ENCODE measurements around the gene MSRB1. TPM values are rescaled to one million over a fixed set of nuclear protein-coding genes. Genes with fewer than 3 reads are reported as not detected.

The MSRB1 gene
- total RNA-seq, 1 donor from 2014 or later = 16.6 TPM

GRCh38 chr16:1929578-1930337 lies 13.2 kb downstream of the MSRB1 start:
- intact Hi-C loops (cut with micrococcal nuclease) = loop anchor here (1.0 to 2.0 kb wide), 3 partner anchors 13 to 157 kb away; partner anchors contain the start of genes EME2, MRPS34 and MSRB1

GRCh38 chr16:1929105-1929504 lies 13.9 kb downstream of the MSRB1 start:
- DNase-seq (no peak), ATAC-seq (ENCODE audit: low read depth) (peak; percentile 13)
- Mint-ChIP-seq H3K27ac (no peak overlapping the region), H3K9me3 (no peaks in the 10 kb centered on the region), H3K27me3 (peaks cover 11% of the 10 kb centered on the region), H3K36me3 (ENCODE audit: low read depth) (no peaks in the 10 kb centered on the region), H3K4me1 (peaks cover 2% of the 10 kb centered on the region), H3K4me3 (peak overlapping the region; percentile 78)
- intact Hi-C loops (cut with micrococcal nuclease) = loop anchor here (1.0 to 2.0 kb wide), 3 partner anchors 14 to 156 kb away; partner anchors contain the start of genes EME2, MRPS34 and MSRB1
- TF ChIP-seq CTCF (IDR thresholded peaks at IDR 0.05) = no peak
- CTCF ChIA-PET = no interaction called here
- POLR2A ChIA-PET = interaction anchor here (0.7 to 1.0 kb wide), 4 partner anchors 35 to 937 kb away, joined by 4 to 7 read pairs (median 5); partner anchors contain the start of gene RPS2

More at GRCh38 chr16:1929578-1930337, 13.2 kb downstream of the MSRB1 start:
- TF ChIP-seq CTCF (IDR thresholded peaks at IDR 0.05) = peak; percentile 92
- DNase-seq (peak; percentile 97), ATAC-seq (ENCODE audit: low read depth) (peak; percentile 98)
- Mint-ChIP-seq H3K4me1 (peaks cover 2% of the 10 kb centered on the region), H3K36me3 (ENCODE audit: low read depth) (no peaks in the 10 kb centered on the region), H3K9me3 (no peaks in the 10 kb centered on the region), H3K27me3 (peaks cover 6% of the 10 kb centered on the region), H3K4me3 (peak overlapping the region; percentile 64), H3K27ac (no peak overlapping the region)
- CTCF ChIA-PET = no interaction called here
- POLR2A ChIA-PET = interaction anchor here (0.7 to 1.0 kb wide), 3 partner anchors 35 to 319 kb away, joined by 4 to 7 read pairs (median 5); partner anchors contain the start of gene RPS2

GRCh38 chr16:1926271-1926670 lies 16.7 kb downstream of the MSRB1 start:
- intact Hi-C loops (cut with micrococcal nuclease) = no loop called here
- H3K9me3 Mint-ChIP-seq = no peaks in the 10 kb centered on the region
- H3K36me3 Mint-ChIP-seq (ENCODE audit: low read depth) = no peaks in the 10 kb centered on the region
- ATAC-seq (ENCODE audit: low read depth) (no peak), DNase-seq (no peak)
- H3K27ac Mint-ChIP-seq = no peak overlapping the region
- H3K4me1 Mint-ChIP-seq = peaks cover 2% of the 10 kb centered on the region
- ChIA-PET CTCF (no interaction called here), POLR2A (interaction anchor here (0.7 kb wide), 1 partner anchor 588 kb away, joined by 3 read pairs; no protein-coding TSS in a partner anchor)
- H3K27me3 Mint-ChIP-seq = peaks cover 23% of the 10 kb centered on the region
- no peak overlapping the region for H3K4me3 Mint-ChIP-seq
- TF ChIP-seq CTCF (IDR thresholded peaks at IDR 0.05) = no peak

DNA sequence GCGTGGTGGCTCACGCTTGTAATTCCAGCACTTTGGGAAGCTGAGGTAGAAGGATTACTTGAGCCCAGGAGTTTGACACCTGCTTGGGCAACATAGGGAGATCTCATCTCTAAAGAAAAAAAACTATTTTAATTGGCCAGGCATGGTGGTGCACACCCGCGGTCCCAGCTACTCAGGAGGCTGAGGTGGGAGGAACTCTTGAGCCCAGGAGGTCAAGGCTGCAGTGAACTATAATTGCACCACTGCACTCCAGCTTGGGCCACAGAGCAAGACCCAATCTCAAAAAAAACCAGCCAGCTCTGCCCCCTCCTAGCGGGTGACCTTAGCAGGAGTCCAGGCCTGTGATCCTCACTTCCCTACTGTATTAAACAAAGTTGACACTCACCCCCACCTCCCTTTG lies 18.9 kb downstream of the MSRB1 start:
- ATAC-seq (ENCODE audit: low read depth) = no peak
- Mint-ChIP-seq H3K36me3 (ENCODE audit: low read depth) (no peaks in the 10 kb centered on the region), H3K4me3 (no peak overlapping the region), H3K4me1 (peaks cover 5% of the 10 kb centered on the region), H3K27ac (no peak overlapping the region), H3K9me3 (no peaks in the 10 kb centered on the region), H3K27me3 (peaks cover 35% of the 10 kb centered on the region)
- no peak for DNase-seq
- ChIA-PET POLR2A (interaction anchor here (0.6 kb wide), 1 partner anchor 655 kb away, joined by 5 read pairs; no protein-coding TSS in a partner anchor), CTCF (no interaction called here)
- intact Hi-C loops (cut with micrococcal nuclease) = no loop called here
- TF ChIP-seq CTCF (IDR thresholded peaks at IDR 0.05) = no peak

DNA sequence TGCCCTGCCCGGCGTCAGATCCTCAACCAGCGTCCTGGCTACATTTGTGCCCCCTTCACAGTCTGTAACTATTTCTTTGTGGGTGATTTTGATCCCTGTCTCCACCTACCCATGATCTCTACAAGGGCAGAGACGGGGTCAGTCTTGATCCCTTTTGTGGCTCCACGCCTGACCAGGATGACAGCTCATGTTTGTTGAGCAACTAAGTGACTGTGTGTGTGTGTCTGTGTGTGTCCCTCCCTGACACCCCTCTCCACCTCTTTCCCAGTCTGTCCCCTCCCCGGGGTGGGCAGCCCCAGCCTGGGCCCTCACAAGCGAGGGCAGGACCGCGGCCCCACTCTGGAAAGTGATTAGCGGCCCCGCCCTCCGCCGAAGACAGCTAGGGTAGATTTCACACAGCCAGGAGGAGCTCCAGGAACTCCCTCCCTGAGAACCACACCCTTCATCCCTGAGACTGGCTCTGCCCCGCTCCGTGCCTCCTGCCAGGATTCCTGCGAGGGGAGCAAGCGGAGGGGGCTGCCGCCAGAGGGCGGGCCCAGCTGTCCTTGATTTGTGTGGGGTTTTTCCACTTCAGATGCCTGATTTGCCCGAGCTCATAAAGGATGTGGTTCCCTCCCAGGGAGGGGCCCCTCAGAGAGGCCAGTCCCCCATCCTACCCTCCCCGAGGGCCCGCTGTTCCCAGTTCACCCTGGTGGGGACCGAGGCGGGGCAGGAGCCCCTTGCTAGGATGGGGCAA lies 19.5 kb downstream of the MSRB1 start:
- DNase-seq (no peak), ATAC-seq (ENCODE audit: low read depth) (no peak)
- Mint-ChIP-seq H3K4me3 (no peak overlapping the region), H3K27me3 (peaks cover 39% of the 10 kb centered on the region), H3K36me3 (ENCODE audit: low read depth) (no peaks in the 10 kb centered on the region), H3K9me3 (no peaks in the 10 kb centered on the region), H3K4me1 (peaks cover 5% of the 10 kb centered on the region), H3K27ac (no peak overlapping the region)
- CTCF ChIA-PET = no interaction called here
- intact Hi-C loops (cut with micrococcal nuclease) = no loop called here
- POLR2A ChIA-PET = no interaction called here
- no peak for TF ChIP-seq CTCF (IDR thresholded peaks at IDR 0.05)

Data from activated B cell treated with CpG ODN at 0.5 μM for 24 hours (primary cell).